Epithelial cell of esophagus (primary cell): ENCODE measurements around the gene XPO4.

Experiments
- DNase-seq: peaks from one replicate; pipeline ENCODE4 v3.0.0; 2010; ENCODE audit warnings: low read depth
- H3K4me3 ChIP-seq: 2 replicates; pipeline ENCODE4 v1.5.1; 2011; ENCODE audit warnings: mild to moderate bottlenecking, low read length, control low read depth
- CTCF ChIP-seq: IDR thresholded peaks from 2 replicates; pipeline ENCODE4 v1.5.1; 2011; ENCODE audit warnings: low read depth, mild to moderate bottlenecking, low read length, control low read depth, inconsistent platforms; ENCODE audit not compliant: insufficient read depth; ENCODE audit errors: missing control alignments

XPO4 gene

GRCh38 chr13:20847296-20847695 is 55.2 kb downstream of the XPO4 start:
- no peak for DNase-seq
- no peak overlapping the region for H3K4me3 ChIP-seq
- no peak for TF ChIP-seq CTCF

GRCh38 chr13:20843166-20843565 is 59.4 kb downstream of the XPO4 start:
- no peak for DNase-seq
- TF ChIP-seq CTCF: no peak
- H3K4me3 ChIP-seq: no peak overlapping the region

GRCh38 chr13:20840568-20840967 is 62.0 kb downstream of the XPO4 start:
- no peak overlapping the region for H3K4me3 ChIP-seq
- TF ChIP-seq CTCF: no peak
- DNase-seq: no peak

- no peak for DNase-seq
- no peak overlapping the region for H3K4me3 ChIP-seq
- TF ChIP-seq CTCF: no peak
Measured at GRCh38 chr13:20833900-20834679, 68.5 kb downstream of the XPO4 start.

- no peak overlapping the region for H3K4me3 ChIP-seq
- TF ChIP-seq CTCF: no peak
- no peak for DNase-seq
Measured at GRCh38 chr13:20832861-20833260, 69.7 kb downstream of the XPO4 start.

- no peak for TF ChIP-seq CTCF
- no peak overlapping the region for H3K4me3 ChIP-seq
- DNase-seq: no peak
Measured at GRCh38 chr13:20831933-20832332, 70.6 kb downstream of the XPO4 start.

GRCh38 chr13:20831254-20831653 is 71.3 kb downstream of the XPO4 start:
- DNase-seq: no peak
- H3K4me3 ChIP-seq: no peak overlapping the region
- TF ChIP-seq CTCF: no peak
